Kidney epithelial cell (primary cell): Measurements from ENCODE around the gene EAF1. TPM values are rescaled to one million over a fixed set of nuclear protein-coding genes. Genes with fewer than 3 reads are reported as not detected.

Source experiments
- DNase-seq: peaks from one replicate; pipeline ENCODE4 v3.0.0-alpha.2; 2010; ENCODE audit warnings: low read depth
- H3K27me3 ChIP-seq: 2 replicates; pipeline ENCODE4 v1.6.0; 2011; ENCODE audit warnings: low read length; ENCODE audit not compliant: control insufficient read depth, insufficient read depth
- H3K36me3 ChIP-seq: 2 replicates; pipeline ENCODE4 v1.5.1; 2011; ENCODE audit warnings: low read length; ENCODE audit not compliant: control insufficient read depth, insufficient read depth
- H3K4me3 ChIP-seq: 2 replicates; pipeline ENCODE4 v1.5.1; 2011; ENCODE audit warnings: low read depth, mild to moderate bottlenecking, control low read depth, low read length
- CTCF ChIP-seq: IDR thresholded peaks from 2 replicates; pipeline ENCODE4 v1.5.1; 2011; ENCODE audit warnings: mild to moderate bottlenecking, moderate library complexity, low read length, control low read depth, inconsistent platforms; ENCODE audit not compliant: insufficient read depth, poor library complexity, severe bottlenecking
- total RNA-seq: library from RNA; depleted of rRNA; stranded (reverse); fragments of >200 nt; gene quantifications from 2 replicates; pipeline ENCODE4 v1.2.3, GENCODE V29; 2015

Gene EAF1
- total RNA-seq, 1 donor from 2014 or later, result 35.8 TPM

GRCh38 chr3:15458212-15458780 is 30.9 kb downstream of the EAF1 start:
- no peaks in the 10 kb centered on the region for H3K36me3 ChIP-seq
- no peak for TF ChIP-seq CTCF
- no peaks in the 10 kb centered on the region for H3K27me3 ChIP-seq
- DNase-seq, result no peak
- H3K4me3 ChIP-seq, result no peak overlapping the region

GRCh38 chr3:15460891-15461531 is 33.6 kb downstream of the EAF1 start:
- no peak for DNase-seq
- no peaks in the 10 kb centered on the region for H3K27me3 ChIP-seq
- H3K4me3 ChIP-seq, result no peak overlapping the region
- no peaks in the 10 kb centered on the region for H3K36me3 ChIP-seq
- TF ChIP-seq CTCF, result no peak

- no peak for DNase-seq
Measured at GRCh38 chr3:15462451-15462850, 35.1 kb downstream of the EAF1 start.

GRCh38 chr3:15465876-15466585 is 38.6 kb downstream of the EAF1 start:
- no peaks in the 10 kb centered on the region for H3K36me3 ChIP-seq
- no peak overlapping the region for H3K4me3 ChIP-seq
- no peaks in the 10 kb centered on the region for H3K27me3 ChIP-seq
- no peak for TF ChIP-seq CTCF
- DNase-seq, result no peak

More at GRCh38 chr3:15462451-15462850, 35.1 kb downstream of the EAF1 start:
- Histone ChIP-seq H3K4me3 (no peak overlapping the region), H3K36me3 (no peaks in the 10 kb centered on the region), H3K27me3 (no peaks in the 10 kb centered on the region)
- TF ChIP-seq CTCF, result no peak

- TF ChIP-seq CTCF, result no peak
- Histone ChIP-seq H3K4me3 (no peak overlapping the region), H3K36me3 (no peaks in the 10 kb centered on the region), H3K27me3 (no peaks in the 10 kb centered on the region)
- DNase-seq, result no peak
Measured at GRCh38 chr3:15467227-15468181, 40.1 kb downstream of the EAF1 start.
